OCI-LY3 (cell line): ENCODE results near the gene HDAC6.

Experiments
- EZH2phosphoT487 ChIP-seq: fragments of 200-600 bp; shearing (Covaris generic); IDR thresholded peaks from 2 replicates; pipeline ENCODE4 v1.6.1; 2018; ENCODE audit warnings: antibody characterized with exemption, mixed run types, low read depth
- TF ChIP-seq, protein P1 (sequence below): fragments of 200-600, 300-600 bp; sonication (generic); IDR thresholded peaks from 2 replicates; pipeline ENCODE4 v1.5.1; 2014; ENCODE audit warnings: antibody characterized with exemption, low read length, low read depth

DNA sequence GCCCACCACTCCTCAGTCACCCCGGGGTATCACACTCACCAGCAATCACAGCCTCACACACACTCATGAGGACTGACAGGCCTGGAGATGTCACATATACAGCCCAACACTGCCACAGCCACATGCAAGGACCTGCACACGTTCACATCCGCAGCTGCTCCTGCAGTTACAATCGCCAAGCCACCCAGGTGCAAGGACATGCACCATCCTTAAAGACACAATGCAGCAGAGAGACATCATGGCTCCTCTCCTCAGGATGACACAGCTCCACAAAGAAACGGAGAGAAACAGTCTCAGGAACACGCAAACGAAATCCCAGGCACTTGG lies 32.5 kb downstream of the HDAC6 start:
- TF ChIP-seq, protein P1, sequence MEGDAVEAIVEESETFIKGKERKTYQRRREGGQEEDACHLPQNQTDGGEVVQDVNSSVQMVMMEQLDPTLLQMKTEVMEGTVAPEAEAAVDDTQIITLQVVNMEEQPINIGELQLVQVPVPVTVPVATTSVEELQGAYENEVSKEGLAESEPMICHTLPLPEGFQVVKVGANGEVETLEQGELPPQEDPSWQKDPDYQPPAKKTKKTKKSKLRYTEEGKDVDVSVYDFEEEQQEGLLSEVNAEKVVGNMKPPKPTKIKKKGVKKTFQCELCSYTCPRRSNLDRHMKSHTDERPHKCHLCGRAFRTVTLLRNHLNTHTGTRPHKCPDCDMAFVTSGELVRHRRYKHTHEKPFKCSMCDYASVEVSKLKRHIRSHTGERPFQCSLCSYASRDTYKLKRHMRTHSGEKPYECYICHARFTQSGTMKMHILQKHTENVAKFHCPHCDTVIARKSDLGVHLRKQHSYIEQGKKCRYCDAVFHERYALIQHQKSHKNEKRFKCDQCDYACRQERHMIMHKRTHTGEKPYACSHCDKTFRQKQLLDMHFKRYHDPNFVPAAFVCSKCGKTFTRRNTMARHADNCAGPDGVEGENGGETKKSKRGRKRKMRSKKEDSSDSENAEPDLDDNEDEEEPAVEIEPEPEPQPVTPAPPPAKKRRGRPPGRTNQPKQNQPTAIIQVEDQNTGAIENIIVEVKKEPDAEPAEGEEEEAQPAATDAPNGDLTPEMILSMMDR: no peak
- no peak for TF ChIP-seq EZH2phosphoT487
